Panc1 (cell line): Measurements from ENCODE around the gene FBXW11.

Source experiments
- CTCF ChIP-seq: fragments of 450-650 bp; IDR thresholded peaks from 2 replicates; pipeline ENCODE4 v1.5.1; 2017; ENCODE audit warnings: mild to moderate bottlenecking
- POLR2AphosphoS5 ChIP-seq: IDR thresholded peaks from 2 replicates; pipeline ENCODE4 v1.6.1; 2012; ENCODE audit warnings: mild to moderate bottlenecking, low read depth, low read length, moderate library complexity
- REST ChIP-seq, 2 experiments: IDR thresholded peaks; 2 replicates each; pipeline ENCODE4 v1.6.1; 2011 to 2012; ENCODE audit warnings: low read depth in 2 of 2, control low read depth in 1 of 2, low read length in 1 of 2, mild to moderate bottlenecking in 1 of 2, moderate library complexity in 1 of 2; ENCODE audit not compliant: insufficient read depth in 1 of 2
- SIN3A ChIP-seq: IDR thresholded peaks from 2 replicates; pipeline ENCODE4 v1.6.1; 2012; ENCODE audit warnings: low read depth, mild to moderate bottlenecking, low read length, moderate library complexity, borderline replicate concordance; ENCODE audit not compliant: insufficient read depth
- TCF7L2 ChIP-seq: IDR thresholded peaks from 2 replicates; pipeline ENCODE4 v1.6.1; 2011; ENCODE audit warnings: mild to moderate bottlenecking, low read depth, low read length, inconsistent platforms

GRCh38 chr5:171816666-171817065 lies 189.8 kb downstream of the FBXW11 start:
- TF ChIP-seq CTCF (no peak), SIN3A (no peak), TCF7L2 (no peak), POLR2AphosphoS5 (no peak), REST (IDR thresholded peaks at IDR 0.05; ENCODE audit: insufficient read depth in 1 of 2, low read depth in 2 of 2, low read length in 1 of 2) (no peak)
